Measurements from ENCODE around the gene JAZF1. TPM values are rescaled to one million over a fixed set of nuclear protein-coding genes. Genes with fewer than 3 reads are reported as not detected.

JAZF1 gene
- total and polyA plus RNA-seq, 9 donors = 10.4 to 36.0 (median 19.9) TPM

DNA sequence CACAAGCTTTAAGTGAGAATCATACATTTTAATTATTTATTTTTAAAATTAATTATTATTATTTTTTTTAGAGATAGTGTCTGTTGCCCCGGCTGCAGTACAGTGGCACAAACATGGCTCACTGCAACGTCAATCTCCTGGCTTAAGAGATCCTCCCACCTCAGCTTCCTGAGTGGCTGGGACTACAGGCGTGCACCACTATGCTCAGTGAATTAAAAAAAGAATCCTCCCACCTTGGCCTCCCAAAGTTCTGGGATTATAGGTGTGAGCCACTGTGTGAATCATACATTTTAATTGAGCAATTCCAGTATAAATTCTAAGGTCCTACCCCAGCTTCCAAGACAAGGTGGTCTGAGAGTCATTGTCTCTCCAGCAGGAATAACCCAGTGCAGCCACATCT, 172.4 kb downstream of the JAZF1 start:
- H3K4me3 ChIP-seq = no peak overlapping the region

GRCh38 chr7:28006491-28006890, 174.1 kb downstream of the JAZF1 start:
- H3K27me3 ChIP-seq = no peaks in the 10 kb centered on the region
- TF ChIP-seq POLR2A (IDR thresholded peaks at IDR 0.05) = no peak
- TF ChIP-seq EP300 (IDR thresholded peaks at IDR 0.05) = no peak
- TF ChIP-seq CTCF (IDR thresholded peaks at IDR 0.05) = no peak
- no peaks in the 10 kb centered on the region for H3K36me3 ChIP-seq
- no peak overlapping the region for H3K4me3 ChIP-seq
- WGBS, 3 donors = 94 to 100% (median 96%) methylated on average over 1 of the region's 1 CpG
- H3K27ac ChIP-seq = no peak overlapping the region
- DNase-seq = no peak
- H3K9me3 ChIP-seq = no peaks in the 10 kb centered on the region
- peaks cover 6% of the 10 kb centered on the region for H3K4me1 ChIP-seq (ENCODE audit: insufficient read depth)
- intact Hi-C loops (cut with DNase I) = no loop called here

More for the DNA sequence above, 172.4 kb downstream of the JAZF1 start:
- Histone ChIP-seq H3K4me1 (ENCODE audit: insufficient read depth) (peaks cover 6% of the 10 kb centered on the region), H3K27ac (no peak overlapping the region), H3K36me3 (no peaks in the 10 kb centered on the region), H3K9me3 (no peaks in the 10 kb centered on the region), H3K27me3 (no peaks in the 10 kb centered on the region)
- intact Hi-C loops (cut with DNase I) = no loop called here
- 68 to 76% (median 76%) methylated on average over 3 of the region's 3 CpGs for WGBS, 3 donors
- TF ChIP-seq POLR2A (IDR thresholded peaks at IDR 0.05) (no peak), EP300 (IDR thresholded peaks at IDR 0.05) (no peak), CTCF (IDR thresholded peaks at IDR 0.05) (no peak)
- no peak for DNase-seq

DNA sequence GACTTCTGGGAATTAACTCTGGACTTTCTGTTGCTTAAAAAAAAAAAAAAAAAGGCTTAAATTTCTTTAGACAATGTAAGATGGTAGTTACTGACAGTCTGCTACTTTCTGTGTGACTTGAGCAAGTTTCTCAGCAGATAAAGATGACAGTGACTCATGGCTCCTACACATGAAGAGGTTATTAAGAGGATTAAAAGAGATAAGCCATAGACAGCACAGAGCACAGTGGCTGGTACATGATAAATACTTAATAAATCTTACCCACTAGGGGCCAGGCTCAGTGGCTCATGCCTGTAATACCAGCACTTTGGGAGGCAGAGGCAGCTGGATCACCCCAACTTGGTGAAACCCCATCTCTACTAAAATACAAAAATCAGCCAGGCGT, 174.8 kb downstream of the JAZF1 start:
- Histone ChIP-seq H3K36me3 (no peaks in the 10 kb centered on the region), H3K9me3 (no peaks in the 10 kb centered on the region), H3K27me3 (no peaks in the 10 kb centered on the region), H3K27ac (no peak overlapping the region), H3K4me1 (ENCODE audit: insufficient read depth) (peaks cover 7% of the 10 kb centered on the region), H3K4me3 (no peak overlapping the region)
- DNase-seq = no peak
- intact Hi-C loops (cut with DNase I) = no loop called here
- WGBS, 3 donors = 94 to 97% (median 96%) methylated on average over 1 of the region's 1 CpG
- TF ChIP-seq POLR2A (IDR thresholded peaks at IDR 0.05) = no peak
- no peak for TF ChIP-seq CTCF (IDR thresholded peaks at IDR 0.05)
- no peak for TF ChIP-seq EP300 (IDR thresholded peaks at IDR 0.05)

DNA sequence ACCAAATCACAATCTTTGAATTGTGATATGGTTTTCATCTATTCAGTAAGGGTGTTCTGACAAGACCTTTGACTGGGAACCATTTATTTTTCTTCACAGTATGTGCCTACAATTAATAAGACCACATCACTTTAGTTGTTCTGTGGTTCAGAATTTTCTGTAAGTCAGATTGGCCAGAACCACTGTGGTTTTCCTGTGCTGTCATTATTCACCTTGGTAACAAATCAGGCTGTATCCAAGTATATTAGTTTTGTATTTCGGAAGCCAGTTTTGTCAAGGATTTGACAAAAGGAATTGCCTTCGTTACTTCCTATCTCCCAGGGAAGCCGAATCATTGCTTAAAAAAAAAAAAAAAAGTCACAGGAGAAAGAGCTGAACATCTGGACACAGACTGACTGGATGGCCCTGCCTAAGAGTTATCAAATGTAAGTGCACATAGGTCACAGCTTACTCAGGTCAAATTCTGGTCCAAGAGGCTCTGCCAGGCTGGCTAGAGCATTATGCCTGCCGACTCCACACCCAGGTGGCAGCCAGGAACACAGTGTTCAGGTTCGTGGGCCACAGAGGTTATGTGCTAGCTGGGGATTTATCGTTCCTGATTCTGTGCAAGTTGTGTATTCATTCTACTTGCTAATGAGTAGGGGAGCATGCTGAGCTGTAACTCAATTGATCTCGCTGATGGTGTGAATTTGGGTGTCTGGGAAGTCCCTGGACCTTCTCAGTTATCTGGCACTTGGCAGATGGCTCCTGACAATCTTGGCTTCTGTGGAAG, 175.3 kb downstream of the JAZF1 start:
- Histone ChIP-seq H3K36me3 (no peaks in the 10 kb centered on the region), H3K4me1 (ENCODE audit: insufficient read depth) (peaks cover 7% of the 10 kb centered on the region), H3K27ac (no peak overlapping the region), H3K9me3 (no peaks in the 10 kb centered on the region), H3K4me3 (no peak overlapping the region), H3K27me3 (no peaks in the 10 kb centered on the region)
- intact Hi-C loops (cut with DNase I) = no loop called here
- peak in 1 of 5 donors; percentile 40 for DNase-seq
- WGBS, 3 donors = 37 to 39% (median 38%) methylated on average over 7 of the region's 7 CpGs
- TF ChIP-seq EP300 (IDR thresholded peaks at IDR 0.05) = no peak
- TF ChIP-seq POLR2A (IDR thresholded peaks at IDR 0.05) = no peak
- TF ChIP-seq CTCF (IDR thresholded peaks at IDR 0.05) = no peak
